ENCODE measurements around the gene CLRN2.
"Not testable (repeated sequence)": the region's sequence is repeated elsewhere in the genome, so short reads cannot be mapped to it uniquely, and the experiment has no call there.

The CLRN2 gene

GRCh38 chr4:17567271-17567670, 52.3 kb downstream of the CLRN2 start:
- ATAC-seq = no peak; the same call in 2 of the 3 replicates
- TF ChIP-seq POU6F1 (CRISPR knock-in tag; IDR thresholded peaks at IDR 0.05; ENCODE audit: borderline replicate concordance, low read depth) (no peak), RARB (CRISPR knock-in tag; IDR thresholded peaks at IDR 0.05) (no peak), ZNF565 (CRISPR knock-in tag; conservative IDR thresholded peaks at IDR 0.05; ENCODE audit: low read depth) (no peak), ARNTL (CRISPR knock-in tag; IDR thresholded peaks at IDR 0.05; ENCODE audit: borderline replicate concordance, low read depth) (no peak), TSHZ2 (CRISPR knock-in tag; IDR thresholded peaks at IDR 0.05) (no peak)

- TF ChIP-seq OSR1 (CRISPR knock-in tag; IDR thresholded peaks at IDR 0.05) (no peak), RARB (CRISPR knock-in tag; IDR thresholded peaks at IDR 0.05) (no peak), TCF4 (CRISPR knock-in tag; IDR thresholded peaks at IDR 0.05; ENCODE audit: borderline replicate concordance) (no peak)
- no peak for ATAC-seq
Observed at GRCh38 chr4:17574206-17574605, 59.2 kb downstream of the CLRN2 start.

GRCh38 chr4:17575177-17575576, 60.2 kb downstream of the CLRN2 start:
- not testable (repeated sequence) for ATAC-seq
